GM12864 (cell line): Measurements from ENCODE around the gene IGSF21.

Source experiments
- DNase-seq: peaks from one replicate; pipeline ENCODE4 v3.0.0-alpha.2; 2011; ENCODE audit warnings: low read depth
- H3K4me3 ChIP-seq: 2 replicates; pipeline ENCODE4 v1.5.1; 2011; ENCODE audit warnings: mild to moderate bottlenecking, low read depth, low read length, control low read depth
- CTCF ChIP-seq: IDR thresholded peaks from 2 replicates; pipeline ENCODE4 v1.5.1; 2011; ENCODE audit warnings: low read depth, mild to moderate bottlenecking, moderate library complexity, low read length, control low read depth, inconsistent platforms; ENCODE audit errors: missing control alignments

Gene IGSF21

GRCh38 chr1:18110598-18110939 is 3.0 kb downstream of the IGSF21 start:
- no peak overlapping the region for H3K4me3 ChIP-seq
- no peak for TF ChIP-seq CTCF
- no peak for DNase-seq

- no peak overlapping the region for H3K4me3 ChIP-seq
- TF ChIP-seq CTCF, result no peak
- DNase-seq, result no peak
Observed at GRCh38 chr1:18110968-18111367, 3.4 kb downstream of the IGSF21 start.

GRCh38 chr1:18111605-18112297 is 4.2 kb downstream of the IGSF21 start:
- TF ChIP-seq CTCF, result no peak
- DNase-seq, result no peak
- no peak overlapping the region for H3K4me3 ChIP-seq

- DNase-seq, result no peak
- TF ChIP-seq CTCF, result no peak
- H3K4me3 ChIP-seq, result no peak overlapping the region
Observed at GRCh38 chr1:18112611-18113010, 5.0 kb downstream of the IGSF21 start.

GRCh38 chr1:18114726-18115410 is 7.3 kb downstream of the IGSF21 start:
- no peak overlapping the region for H3K4me3 ChIP-seq
- no peak for DNase-seq
- TF ChIP-seq CTCF, result no peak

GRCh38 chr1:18116777-18117176 is 9.2 kb downstream of the IGSF21 start:
- TF ChIP-seq CTCF, result no peak
- no peak for DNase-seq
- H3K4me3 ChIP-seq, result no peak overlapping the region

- no peak for TF ChIP-seq CTCF
- no peak for DNase-seq
- H3K4me3 ChIP-seq, result no peak overlapping the region
Observed at GRCh38 chr1:18118078-18118477, 10.5 kb downstream of the IGSF21 start.
